Measurements from ENCODE around the gene XYLT1. TPM values are rescaled to one million over a fixed set of nuclear protein-coding genes. Genes with fewer than 3 reads are reported as not detected.

XYLT1 gene
- total and polyA plus RNA-seq, 2 of the 4 experiments (the other 2 are of a cell fraction) = 9.0 to 12.7 TPM

GRCh38 chr16:17176199-17176598 is 294.6 kb downstream of the XYLT1 start:
- no peaks in the 10 kb centered on the region for H3K36me3 ChIP-seq (ENCODE audit: control insufficient read depth, insufficient read depth, low read length)
- H4K8ac ChIP-seq (ENCODE audit: low read depth in 2 of 2, low read length in 2 of 2) = no peak overlapping the region
- TF ChIP-seq MAFK (IDR thresholded peaks at IDR 0.05; ENCODE audit: low read depth, low read length) = no peak
- no peak for TF ChIP-seq SMC3 (IDR thresholded peaks at IDR 0.05; ENCODE audit: low read depth, low read length)
- no peak overlapping the region for H2BK5ac ChIP-seq (ENCODE audit: low read depth, low read length, poor library complexity, severe bottlenecking)
- POLR2A ChIA-PET (ENCODE audit: unreplicated experiment) = no interaction called here
- H3K18ac ChIP-seq (ENCODE audit: low read depth, low read length) = no peak overlapping the region
- no peaks in the 10 kb centered on the region for H3K27me3 ChIP-seq (ENCODE audit: control insufficient read depth, insufficient read depth, low read length)
- intact Hi-C loops (cut with micrococcal nuclease) = no loop called here
- peaks cover 0 to 4% of the 10 kb centered on the region in 2 experiments; a peak in 1 of 4 replicates for H3K79me1 ChIP-seq (ENCODE audit: low read depth in 1 of 2, low read length in 2 of 2)
- dilution Hi-C loops (cut with HindIII; ENCODE audit: low sequenced_read_pairs, unreplicated experiment) = no loop called here
- no peaks in the 10 kb centered on the region for H3K9me3 ChIP-seq (ENCODE audit: control insufficient read depth, insufficient read depth, low read length)
- DNase-seq (no peak), ATAC-seq (ENCODE audit: low read depth) (no peak)
- no TSS peak for BruUV-seq (replicated peaks)
- no peak overlapping the region for H3K4me3 ChIP-seq (ENCODE audit: insufficient read depth, low read depth, low read length)
- peaks cover 18% of the 10 kb centered on the region; the same call in 1 of the 2 replicates for H4K20me1 ChIP-seq (ENCODE audit: insufficient read depth, low read length)
- H3K9me1 ChIP-seq (ENCODE audit: insufficient read depth, low read length) = peaks cover 9% of the 10 kb centered on the region; the same call in 1 of the 2 replicates
- H3K23ac ChIP-seq (ENCODE audit: low read depth, low read length) = no peak overlapping the region
- 90% methylated on average over 2 of the region's 6 CpGs; no CpG with 5 or more reads in 1 of the 2 experiments for WGBS, 2 experiments (ENCODE audit: extremely low coverage in 2 of 2, insufficient read length in 1 of 2)
- H2AK9ac ChIP-seq (replicated peaks; ENCODE audit: low read depth, low read length, poor library complexity) = no peak overlapping the region
- H3K14ac ChIP-seq (replicated peaks; ENCODE audit: low read depth, low read length) = no peak overlapping the region
- H3K56ac ChIP-seq (ENCODE audit: extremely low read depth, insufficient read depth, low read length) = no peak overlapping the region
- no peak overlapping the region for H4K91ac ChIP-seq (ENCODE audit: insufficient read depth, low read depth, low read length)
- H3K9ac ChIP-seq (ENCODE audit: low read depth, low read length) = no peak overlapping the region
- H4K5ac ChIP-seq (ENCODE audit: low read depth, low read length) = no peak overlapping the region
- no peak overlapping the region for H3K4ac ChIP-seq (ENCODE audit: low read depth, low read length)
- no peak overlapping the region for H3K27ac ChIP-seq (ENCODE audit: insufficient read depth, low read length)
- in situ Hi-C loops (cut with MboI; ENCODE audit: low sequenced_read_pairs) = no loop called here
- peaks cover 1% of the 10 kb centered on the region; the same call in 1 of the 2 replicates for H3K4me1 ChIP-seq (ENCODE audit: control insufficient read depth, insufficient read depth, low read length)
- CTCF ChIA-PET = no interaction called here
- no peak overlapping the region for H2AK5ac ChIP-seq (ENCODE audit: low read depth, low read length)
- H2BK120ac ChIP-seq (ENCODE audit: low read depth, low read length) = no peak overlapping the region
- H2BK15ac ChIP-seq (ENCODE audit: low read depth, low read length) = no peak overlapping the region
- H2AFZ ChIP-seq (replicated peaks; ENCODE audit: low read length, poor library complexity) = no peak overlapping the region
- H2BK20ac ChIP-seq (ENCODE audit: low read depth, low read length) = no peak overlapping the region
- H3K4me2 ChIP-seq (ENCODE audit: low read depth, low read length) = no peak overlapping the region
